Gastrocnemius medialis (tissue), 4 donors: ENCODE measurements around the gene PGAP1. TPM values are rescaled to one million over a fixed set of nuclear protein-coding genes. Genes with fewer than 3 reads are reported as not detected.

Experiments
- ATAC-seq, 2 donors: fragments of 150-250 bp; one replicate each; pipeline ENCODE4 v1.9.1; 2016
- DNase-seq, 2 donors: peaks; one replicate each; pipeline ENCODE4 v3.0.0-alpha.2; 2019
- H3K27ac ChIP-seq, 4 donors: fragments of 200-600 bp; sonication (generic); 1 replicate in 1 of 4; 2 replicates in 3 of 4; pipeline ENCODE4 v1.5.1; 2016 to 2018; ENCODE audit warnings: mild to moderate bottlenecking in 2 of 4, moderate library complexity in 1 of 4
- H3K27me3 ChIP-seq, 3 donors: fragments of 200-600 bp; sonication (generic) in 2 of 3; 1 replicate in 1 of 3; 2 replicates in 2 of 3; pipeline versions ENCODE4 v1.5.1 to v1.6.0; 2016 to 2019; ENCODE audit warnings: mild to moderate bottlenecking in 1 of 3, moderate library complexity in 1 of 3
- H3K36me3 ChIP-seq, 2 donors: fragments of 200-600 bp; sonication (generic) in 1 of 2; one replicate each; pipeline ENCODE4 v1.5.1; 2017 to 2018
- H3K4me1 ChIP-seq, 2 donors: fragments of 200-600 bp; sonication (generic) in 1 of 2; one replicate each; pipeline ENCODE4 v1.5.1; 2016 to 2017; ENCODE audit warnings: mild to moderate bottlenecking in 2 of 2
- H3K4me3 ChIP-seq, 4 donors: fragments of 200-600 bp; sonication (generic) in 3 of 4; 1 replicate in 1 of 4; 2 replicates in 3 of 4; pipeline ENCODE4 v1.5.1; 2016 to 2019; ENCODE audit warnings: mild to moderate bottlenecking in 2 of 4
- H3K9me3 ChIP-seq, 3 donors: fragments of 200-600 bp; sonication (generic) in 2 of 3; 1 replicate in 1 of 3; 2 replicates in 2 of 3; pipeline ENCODE4 v1.5.1; 2016 to 2019
- CTCF ChIP-seq, 5 experiments: fragments of 450-650 bp in 3 of 5; fragments of 200-600 bp in 2 of 5; sonication (generic) in 2 of 5; IDR thresholded peaks in 4 of 5; conservative IDR thresholded peaks in 1 of 5; 1 replicate in 4 of 5; 2 replicates in 1 of 5; pipeline ENCODE4 v1.5.1; 2016 to 2019; ENCODE audit warnings: antibody characterized with exemption in 5 of 5, mild to moderate bottlenecking in 3 of 5, moderate library complexity in 3 of 5
- POLR2A ChIP-seq, 2 donors: fragments of 450-650 bp; IDR thresholded peaks; one replicate each; pipeline ENCODE4 v1.6.1; 2017; ENCODE audit warnings: antibody characterized with exemption in 2 of 2, mild to moderate bottlenecking in 2 of 2, moderate library complexity in 2 of 2
- in situ Hi-C, 4 donors: fragments of 200-750 bp; cut with MboI; loops; one replicate each; pipeline versions ENCODE4 v1.15.0 to v1.8.0; 2017; ENCODE audit warnings: low sequenced_read_pairs in 4 of 4
- intact Hi-C: fragments of 100-400 bp; cut with DNase I; formaldehyde crosslinking; loops from one replicate; pipeline ENCODE4 v1.15.1; 2023; ENCODE audit warnings: low total_unique reads
- total RNA-seq, 4 donors: library from RNA; depleted of rRNA; stranded (reverse); fragments of >200 nt; gene quantifications; one replicate each; pipeline versions ENCODE4 v1.1.0 to v1.2.3, GENCODE V29; 2016

Gene PGAP1
- total RNA-seq, 4 donors from 2014 or later: 1.3 to 3.7 (median 1.8) TPM

- H3K4me3 ChIP-seq: no peak overlapping the region
- ATAC-seq: no peak
- no peak for DNase-seq
- in situ Hi-C loops: no loop called here
- H3K36me3 ChIP-seq: peaks cover 0 to 30% of the 10 kb centered on the region in 2 donors
- H3K27ac ChIP-seq: no peak overlapping the region
- TF ChIP-seq CTCF (IDR thresholded peaks at IDR 0.05 in 4 of 5, conservative IDR thresholded peaks at IDR 0.05 in 1 of 5) (no peak), POLR2A (IDR thresholded peaks at IDR 0.05) (no peak)
- H3K9me3 ChIP-seq: no peaks in the 10 kb centered on the region
- H3K4me1 ChIP-seq: no peaks in the 10 kb centered on the region
- intact Hi-C loops: no loop called here
- H3K27me3 ChIP-seq: no peaks in the 10 kb centered on the region
Observed at GRCh38 chr2:196876364-196876763, 50.1 kb downstream of the PGAP1 start.

GRCh38 chr2:196875414-196875813, 51.1 kb downstream of the PGAP1 start:
- no peak for DNase-seq
- H3K27ac ChIP-seq: no peak overlapping the region
- in situ Hi-C loops: no loop called here
- no peaks in the 10 kb centered on the region for H3K9me3 ChIP-seq
- H3K4me1 ChIP-seq: no peaks in the 10 kb centered on the region
- no peak for ATAC-seq
- no peak overlapping the region for H3K4me3 ChIP-seq
- no peaks in the 10 kb centered on the region for H3K27me3 ChIP-seq
- TF ChIP-seq CTCF (IDR thresholded peaks at IDR 0.05 in 4 of 5, conservative IDR thresholded peaks at IDR 0.05 in 1 of 5): no peak
- TF ChIP-seq POLR2A (IDR thresholded peaks at IDR 0.05): no peak
- peaks cover 0 to 24% of the 10 kb centered on the region in 2 donors for H3K36me3 ChIP-seq
- intact Hi-C loops: no loop called here

- TF ChIP-seq POLR2A (IDR thresholded peaks at IDR 0.05): no peak
- no peak for TF ChIP-seq CTCF (IDR thresholded peaks at IDR 0.05 in 4 of 5, conservative IDR thresholded peaks at IDR 0.05 in 1 of 5)
- intact Hi-C loops: no loop called here
- DNase-seq (no peak), ATAC-seq (no peak)
- Histone ChIP-seq H3K4me1 (no peaks in the 10 kb centered on the region), H3K27ac (no peak overlapping the region), H3K9me3 (no peaks in the 10 kb centered on the region), H3K36me3 (peaks cover 0 to 17% of the 10 kb centered on the region in 2 donors), H3K27me3 (no peaks in the 10 kb centered on the region), H3K4me3 (no peak overlapping the region)
- in situ Hi-C loops: no loop called here
Observed at GRCh38 chr2:196873511-196873910, 53.0 kb downstream of the PGAP1 start.

- in situ Hi-C loops (no loop called here), intact Hi-C loops (no loop called here)
- H3K36me3 ChIP-seq: peaks cover 0 to under 1% of the 10 kb centered on the region in 2 donors
- ATAC-seq: no peak
- DNase-seq: no peak
- no peak for TF ChIP-seq CTCF (IDR thresholded peaks at IDR 0.05 in 4 of 5, conservative IDR thresholded peaks at IDR 0.05 in 1 of 5)
- no peak for TF ChIP-seq POLR2A (IDR thresholded peaks at IDR 0.05)
- no peak overlapping the region for H3K4me3 ChIP-seq
- no peaks in the 10 kb centered on the region for H3K9me3 ChIP-seq
- H3K4me1 ChIP-seq: no peaks in the 10 kb centered on the region
- H3K27me3 ChIP-seq: no peaks in the 10 kb centered on the region
- H3K27ac ChIP-seq: no peak overlapping the region
Observed at GRCh38 chr2:196854629-196855028, 71.9 kb downstream of the PGAP1 start.
